ENCODE results near the gene PAH. TPM values are rescaled to one million over a fixed set of nuclear protein-coding genes. Genes with fewer than 3 reads are reported as not detected.
A peak's percentile ranks its signal among the peaks of the same experiment; 100 is the strongest.

PAH gene
- not detected in 2 replicates for total RNA-seq (2014; rRNA removed; shearing (Covaris generic); ENCODE audit: low replicate concordance)

GRCh38 chr12:102917026-102917787, at the start of gene PAH:
Gene PAH, minus strand, starts transcription at chr12:102917244. Its CDS starts 114 bp downstream, at chr12:102917130.
- no peak for DNase-seq (ENCODE audit: low read depth)
- in situ Hi-C loops (cut with HindIII; ENCODE audit: low pct_unique_long_range_greater_than_20kb, low sequenced_read_pairs) = no loop called here

- in situ Hi-C loops (cut with HindIII; ENCODE audit: low pct_unique_long_range_greater_than_20kb, low sequenced_read_pairs) = no loop called here
- DNase-seq (ENCODE audit: low read depth) = no peak
Observed at GRCh38 chr12:102966200-102966863, 49.3 kb upstream of the PAH start.

GRCh38 chr12:102965281-102966155, 48.5 kb upstream of the PAH start:
- no peak for DNase-seq (ENCODE audit: low read depth)
- in situ Hi-C loops (cut with HindIII; ENCODE audit: low pct_unique_long_range_greater_than_20kb, low sequenced_read_pairs) = no loop called here

GRCh38 chr12:102964872-102965271, 47.8 kb upstream of the PAH start:
- in situ Hi-C loops (cut with HindIII; ENCODE audit: low pct_unique_long_range_greater_than_20kb, low sequenced_read_pairs) = no loop called here
- no peak for DNase-seq (ENCODE audit: low read depth)

GRCh38 chr12:102963796-102964195, 46.8 kb upstream of the PAH start:
- no peak for DNase-seq (ENCODE audit: low read depth)

GRCh38 chr12:102962986-102963385, 45.9 kb upstream of the PAH start:
- in situ Hi-C loops (cut with HindIII; ENCODE audit: low pct_unique_long_range_greater_than_20kb, low sequenced_read_pairs) = no loop called here
- no peak for DNase-seq (ENCODE audit: low read depth)

More at GRCh38 chr12:102963796-102964195, 46.8 kb upstream of the PAH start:
- in situ Hi-C loops (cut with HindIII; ENCODE audit: low pct_unique_long_range_greater_than_20kb, low sequenced_read_pairs) = no loop called here

GRCh38 chr12:102962532-102962931, 45.5 kb upstream of the PAH start:
- in situ Hi-C loops (cut with HindIII; ENCODE audit: low pct_unique_long_range_greater_than_20kb, low sequenced_read_pairs) = no loop called here
- DNase-seq (ENCODE audit: low read depth) = no peak

- in situ Hi-C loops (cut with HindIII; ENCODE audit: low pct_unique_long_range_greater_than_20kb, low sequenced_read_pairs) = no loop called here
- no peak for DNase-seq (ENCODE audit: low read depth)
Observed at GRCh38 chr12:102961466-102961855, 44.4 kb upstream of the PAH start.

- in situ Hi-C loops (cut with HindIII; ENCODE audit: low pct_unique_long_range_greater_than_20kb, low sequenced_read_pairs) = no loop called here
- no peak for DNase-seq (ENCODE audit: low read depth)
Observed at GRCh38 chr12:102960766-102961465, 43.9 kb upstream of the PAH start.

- in situ Hi-C loops (cut with HindIII; ENCODE audit: low pct_unique_long_range_greater_than_20kb, low sequenced_read_pairs) = no loop called here
- DNase-seq (ENCODE audit: low read depth) = no peak
Observed at GRCh38 chr12:102959391-102959790, 42.3 kb upstream of the PAH start.

GRCh38 chr12:102958830-102959176, 41.8 kb upstream of the PAH start:
- in situ Hi-C loops (cut with HindIII; ENCODE audit: low pct_unique_long_range_greater_than_20kb, low sequenced_read_pairs) = no loop called here
- DNase-seq (ENCODE audit: low read depth) = no peak

- DNase-seq (ENCODE audit: low read depth) = peak; percentile 61
Observed at GRCh38 chr12:102958073-102958829, 41.2 kb upstream of the PAH start.

GRCh38 chr12:102957339-102958050, 40.5 kb upstream of the PAH start, which contains the start of gene ASCL1:
Gene ASCL1, plus strand, starts transcription at chr12:102957674. Its CDS starts 571 bp downstream, at chr12:102958245.
- in situ Hi-C loops (cut with HindIII; ENCODE audit: low pct_unique_long_range_greater_than_20kb, low sequenced_read_pairs) = no loop called here
- DNase-seq (ENCODE audit: low read depth) = peak; percentile 16

More at GRCh38 chr12:102958073-102958829, 41.2 kb upstream of the PAH start:
- in situ Hi-C loops (cut with HindIII; ENCODE audit: low pct_unique_long_range_greater_than_20kb, low sequenced_read_pairs) = no loop called here

GRCh38 chr12:102956738-102957327, 39.8 kb upstream of the PAH start:
- no peak for DNase-seq (ENCODE audit: low read depth)
- in situ Hi-C loops (cut with HindIII; ENCODE audit: low pct_unique_long_range_greater_than_20kb, low sequenced_read_pairs) = no loop called here

GRCh38 chr12:102955926-102956737, 39.1 kb upstream of the PAH start:
- no peak for DNase-seq (ENCODE audit: low read depth)
- in situ Hi-C loops (cut with HindIII; ENCODE audit: low pct_unique_long_range_greater_than_20kb, low sequenced_read_pairs) = no loop called here

GRCh38 chr12:102954134-102954533, 37.1 kb upstream of the PAH start:
- in situ Hi-C loops (cut with HindIII; ENCODE audit: low pct_unique_long_range_greater_than_20kb, low sequenced_read_pairs) = no loop called here

More at GRCh38 chr12:102954134-102954533, 37.1 kb upstream of the PAH start:
- DNase-seq (ENCODE audit: low read depth) = no peak

All from Caki2 (cell line).